ENCODE results near the gene KCNJ15.

The KCNJ15 gene

DNA sequence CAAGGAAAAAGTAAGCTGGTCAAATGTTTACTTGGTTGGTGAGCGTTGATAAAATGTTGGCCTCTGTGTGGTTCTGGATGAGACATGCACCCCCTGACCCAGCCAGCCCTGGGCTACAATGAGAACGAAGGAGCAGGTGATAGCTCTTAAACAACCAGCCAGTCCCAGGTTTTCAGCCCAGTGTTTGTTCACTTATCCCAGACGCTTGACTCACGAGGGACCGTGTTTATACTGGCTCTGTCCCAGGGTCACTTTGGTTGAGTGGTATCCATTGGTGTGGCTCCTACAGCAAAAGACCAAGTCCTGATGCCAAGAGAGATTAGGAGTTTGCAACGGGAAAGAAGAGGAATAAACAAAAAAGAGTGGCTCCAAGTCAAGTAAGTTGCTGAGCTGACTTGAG, 86.9 kb downstream of the KCNJ15 start:
- in situ Hi-C loops (cut with MboI; ENCODE audit: low pct_unique_long_range_greater_than_20kb, low sequenced_read_pairs, unreplicated experiment) = no loop called here
- no peak for DNase-seq (ENCODE audit: low spot score)
- TF ChIP-seq, protein P1, sequence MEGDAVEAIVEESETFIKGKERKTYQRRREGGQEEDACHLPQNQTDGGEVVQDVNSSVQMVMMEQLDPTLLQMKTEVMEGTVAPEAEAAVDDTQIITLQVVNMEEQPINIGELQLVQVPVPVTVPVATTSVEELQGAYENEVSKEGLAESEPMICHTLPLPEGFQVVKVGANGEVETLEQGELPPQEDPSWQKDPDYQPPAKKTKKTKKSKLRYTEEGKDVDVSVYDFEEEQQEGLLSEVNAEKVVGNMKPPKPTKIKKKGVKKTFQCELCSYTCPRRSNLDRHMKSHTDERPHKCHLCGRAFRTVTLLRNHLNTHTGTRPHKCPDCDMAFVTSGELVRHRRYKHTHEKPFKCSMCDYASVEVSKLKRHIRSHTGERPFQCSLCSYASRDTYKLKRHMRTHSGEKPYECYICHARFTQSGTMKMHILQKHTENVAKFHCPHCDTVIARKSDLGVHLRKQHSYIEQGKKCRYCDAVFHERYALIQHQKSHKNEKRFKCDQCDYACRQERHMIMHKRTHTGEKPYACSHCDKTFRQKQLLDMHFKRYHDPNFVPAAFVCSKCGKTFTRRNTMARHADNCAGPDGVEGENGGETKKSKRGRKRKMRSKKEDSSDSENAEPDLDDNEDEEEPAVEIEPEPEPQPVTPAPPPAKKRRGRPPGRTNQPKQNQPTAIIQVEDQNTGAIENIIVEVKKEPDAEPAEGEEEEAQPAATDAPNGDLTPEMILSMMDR (IDR thresholded peaks at IDR 0.05; ENCODE audit: extremely low read depth, insufficient read depth, missing control alignments) = no peak

DNA sequence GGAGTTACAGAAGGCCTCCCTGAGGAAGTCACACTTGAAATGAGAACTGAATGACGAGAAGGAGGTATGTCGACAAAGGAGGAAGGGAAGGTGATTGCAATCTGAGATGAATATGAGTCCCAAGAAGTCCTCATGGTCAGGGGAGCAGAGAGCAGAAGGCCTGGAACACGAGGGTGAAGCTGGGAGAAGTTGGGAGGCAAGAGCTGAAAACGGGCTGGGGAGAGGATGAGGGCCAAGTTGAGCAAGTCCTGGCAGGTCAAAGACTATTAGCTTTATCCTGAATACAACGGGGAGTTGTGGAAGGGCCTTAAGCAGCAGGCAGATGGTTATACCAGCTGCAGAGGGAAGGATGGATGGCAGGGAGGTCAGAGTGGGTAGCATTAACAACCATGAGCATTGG, 89.5 kb downstream of the KCNJ15 start:
- no peak for DNase-seq (ENCODE audit: low spot score)
- TF ChIP-seq, protein P1 (IDR thresholded peaks at IDR 0.05; ENCODE audit: extremely low read depth, insufficient read depth, missing control alignments) = no peak
- in situ Hi-C loops (cut with MboI; ENCODE audit: low pct_unique_long_range_greater_than_20kb, low sequenced_read_pairs, unreplicated experiment) = no loop called here

DNA sequence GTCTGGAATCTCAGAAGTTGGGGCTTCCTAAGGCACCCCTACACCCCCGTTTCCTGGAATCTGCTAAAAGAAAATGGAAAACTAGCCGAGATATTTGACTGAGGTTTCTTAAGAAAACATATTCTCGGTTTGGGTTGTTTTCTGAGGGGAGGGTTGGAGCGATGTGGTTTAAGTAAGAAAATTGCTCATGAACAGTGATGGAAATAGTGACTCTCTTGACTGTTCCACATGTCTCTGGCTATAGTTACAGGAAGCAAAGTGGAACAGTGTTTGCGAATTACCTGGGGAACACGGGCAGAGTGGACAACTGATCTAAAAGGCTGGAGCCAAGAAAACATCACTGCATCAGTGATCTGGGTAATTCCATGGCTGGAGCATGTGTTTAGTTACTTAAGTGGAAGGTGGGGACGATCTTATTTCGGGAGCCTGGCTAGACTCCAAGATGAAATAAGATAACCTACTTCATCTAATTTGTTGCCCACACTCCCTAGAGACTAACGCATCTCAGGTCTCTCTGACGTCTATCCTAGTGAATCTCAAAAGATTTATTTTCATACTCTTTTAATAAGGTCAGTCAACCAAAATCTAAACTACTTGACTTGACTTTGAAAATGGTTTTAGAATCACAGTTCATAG, 92.4 kb downstream of the KCNJ15 start:
- in situ Hi-C loops (cut with MboI; ENCODE audit: low pct_unique_long_range_greater_than_20kb, low sequenced_read_pairs, unreplicated experiment) = no loop called here
- TF ChIP-seq, protein P1 (IDR thresholded peaks at IDR 0.05; ENCODE audit: extremely low read depth, insufficient read depth, missing control alignments) = no peak
- no peak for DNase-seq (ENCODE audit: low spot score)

DNA sequence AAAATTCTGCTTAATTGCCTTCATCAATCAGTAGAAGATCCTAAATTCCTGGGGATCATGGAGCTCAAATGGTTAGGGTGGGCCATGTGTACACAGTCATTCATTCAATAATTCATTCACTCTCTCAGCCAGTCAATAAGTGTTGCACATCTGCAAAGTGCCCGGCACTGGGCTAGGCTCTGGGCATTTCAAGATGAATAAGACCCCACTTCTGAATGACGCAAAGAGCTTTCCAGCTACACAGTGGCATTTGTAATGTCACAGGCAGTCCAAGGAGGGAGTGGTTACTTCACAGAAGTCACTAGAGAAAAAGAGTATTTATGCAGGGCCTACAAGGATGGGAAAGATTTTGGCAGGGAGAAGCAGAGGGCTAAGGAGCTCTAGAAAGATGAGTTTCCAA, 93.2 kb downstream of the KCNJ15 start:
- TF ChIP-seq, protein P1 (IDR thresholded peaks at IDR 0.05; ENCODE audit: extremely low read depth, insufficient read depth, missing control alignments) = no peak
- in situ Hi-C loops (cut with MboI; ENCODE audit: low pct_unique_long_range_greater_than_20kb, low sequenced_read_pairs, unreplicated experiment) = loop anchor here (5.0 to 25.0 kb wide), 3 partner anchors 138 to 638 kb away; no protein-coding TSS in a partner anchor
- DNase-seq (ENCODE audit: low spot score) = no peak

DNA sequence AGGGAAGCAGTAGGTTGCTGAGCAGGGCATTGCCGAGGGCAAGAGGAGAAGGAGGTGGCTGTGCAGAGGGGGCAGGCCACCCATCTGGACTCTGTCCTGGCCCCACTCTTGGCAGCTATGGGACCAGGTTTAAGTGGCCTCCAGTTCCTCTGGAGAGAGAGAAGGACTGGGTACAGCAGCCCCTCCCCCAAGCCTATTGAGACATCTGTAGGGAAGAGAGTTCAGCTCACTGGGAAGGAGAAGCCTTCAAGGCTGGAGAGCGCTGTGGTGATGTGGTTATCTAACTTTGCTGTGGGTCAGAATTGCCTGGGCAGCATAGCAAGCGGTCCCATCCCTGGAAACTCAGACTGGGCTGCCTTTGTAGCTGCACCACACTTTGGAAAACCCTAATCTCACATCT, 93.9 kb downstream of the KCNJ15 start:
- in situ Hi-C loops (cut with MboI; ENCODE audit: low pct_unique_long_range_greater_than_20kb, low sequenced_read_pairs, unreplicated experiment) = loop anchor here (5.0 to 25.0 kb wide), 3 partner anchors 138 to 638 kb away; no protein-coding TSS in a partner anchor
- no peak for DNase-seq (ENCODE audit: low spot score)
- TF ChIP-seq, protein P1 (IDR thresholded peaks at IDR 0.05; ENCODE audit: extremely low read depth, insufficient read depth, missing control alignments) = no peak

GRCh38 chr21:38351176-38351959, 94.6 kb downstream of the KCNJ15 start:
- in situ Hi-C loops (cut with MboI; ENCODE audit: low pct_unique_long_range_greater_than_20kb, low sequenced_read_pairs, unreplicated experiment) = loop anchor here (5.0 to 25.0 kb wide), 3 partner anchors 139 to 639 kb away; no protein-coding TSS in a partner anchor
- no peak for DNase-seq (ENCODE audit: low spot score)
- TF ChIP-seq, protein P1 (IDR thresholded peaks at IDR 0.05; ENCODE audit: extremely low read depth, insufficient read depth, missing control alignments) = no peak
